Measurements from ENCODE around the gene THRB.

The THRB gene

GRCh38 chr3:24211381-24211780, 283.3 kb downstream of the THRB start:
- no peaks in the 10 kb centered on the region for H3K79me1 ChIP-seq (ENCODE audit: low read depth, low read length)
- H3K27me3 ChIP-seq (ENCODE audit: control insufficient read depth in 3 of 3, insufficient read depth in 3 of 3, low read depth in 1 of 3, low read length in 3 of 3): no peaks in the 10 kb centered on the region
- H2BK15ac ChIP-seq (ENCODE audit: low read length): no peak overlapping the region
- no peak overlapping the region for H3K4ac ChIP-seq (ENCODE audit: low read length)
- no peak overlapping the region for H3K14ac ChIP-seq (ENCODE audit: low read length)
- no peak overlapping the region for H3K18ac ChIP-seq (ENCODE audit: low read length)
- H2AFZ ChIP-seq (ENCODE audit: low read length): no peak overlapping the region
- no peak overlapping the region for H2BK12ac ChIP-seq (ENCODE audit: low read length)
- H3K23ac ChIP-seq (ENCODE audit: low read depth, low read length, poor library complexity): no peak overlapping the region
- no peak overlapping the region for H3K4me3 ChIP-seq (ENCODE audit: low read length in 2 of 2)
- no peak overlapping the region for H2BK120ac ChIP-seq (ENCODE audit: low read depth, low read length)
- H2BK5ac ChIP-seq (ENCODE audit: low read length): no peak overlapping the region
- H3K27ac ChIP-seq (replicated peaks; ENCODE audit: low read length): no peak overlapping the region
- no peak for DNase-seq (ENCODE audit: low spot score)
- no peaks in the 10 kb centered on the region for H3K9me3 ChIP-seq (replicated peaks in 1 of 2; ENCODE audit: control insufficient read depth in 2 of 2, insufficient read depth in 1 of 2, low read depth in 1 of 2, low read length in 2 of 2)
- no peak overlapping the region for H3K4me2 ChIP-seq (ENCODE audit: insufficient read depth, low read length, poor library complexity, severe bottlenecking)
- no CpG with 5 or more reads among the region's 3 CpGs for WGBS, 2 donors (ENCODE audit: extremely low coverage in 2 of 2, insufficient read length in 2 of 2, insufficient replicate concordance in 1 of 2)
- no peak overlapping the region for H4K8ac ChIP-seq (ENCODE audit: low read depth, low read length)
- no peak overlapping the region for H3K9ac ChIP-seq (ENCODE audit: low read depth, low read length, poor library complexity)
- H2AK5ac ChIP-seq (ENCODE audit: low read depth, low read length): no peak overlapping the region
- no peaks in the 10 kb centered on the region for H3K36me3 ChIP-seq (replicated peaks in 1 of 2; ENCODE audit: control insufficient read depth in 2 of 2, insufficient read depth in 2 of 2, low read length in 2 of 2)
- H3K4me1 ChIP-seq (ENCODE audit: control insufficient read depth in 2 of 2, insufficient read depth in 1 of 2, low read depth in 1 of 2, low read length in 2 of 2): no peaks in the 10 kb centered on the region
- no peak overlapping the region for H4K91ac ChIP-seq (ENCODE audit: low read depth, low read length, poor library complexity)

GRCh38 chr3:24202071-24202470, 292.6 kb downstream of the THRB start:
- Histone ChIP-seq H3K79me1 (ENCODE audit: low read depth, low read length) (no peaks in the 10 kb centered on the region), H2BK15ac (ENCODE audit: low read length) (no peak overlapping the region), H3K4ac (ENCODE audit: low read length) (no peak overlapping the region), H4K8ac (ENCODE audit: low read depth, low read length) (no peak overlapping the region), H2AFZ (ENCODE audit: low read length) (no peak overlapping the region), H2AK5ac (ENCODE audit: low read depth, low read length) (no peak overlapping the region), H3K9me3 (replicated peaks in 1 of 2; ENCODE audit: control insufficient read depth in 2 of 2, insufficient read depth in 1 of 2, low read depth in 1 of 2, low read length in 2 of 2) (no peaks in the 10 kb centered on the region), H3K4me2 (ENCODE audit: insufficient read depth, low read length, poor library complexity, severe bottlenecking) (no peak overlapping the region), H2BK5ac (ENCODE audit: low read length) (no peak overlapping the region), H3K4me1 (ENCODE audit: control insufficient read depth in 2 of 2, insufficient read depth in 1 of 2, low read depth in 1 of 2, low read length in 2 of 2) (no peaks in the 10 kb centered on the region), H3K4me3 (ENCODE audit: low read length in 2 of 2) (no peak overlapping the region), H3K36me3 (replicated peaks in 1 of 2; ENCODE audit: control insufficient read depth in 2 of 2, insufficient read depth in 2 of 2, low read length in 2 of 2) (no peaks in the 10 kb centered on the region), H3K27ac (replicated peaks; ENCODE audit: low read length) (no peak overlapping the region), H3K23ac (ENCODE audit: low read depth, low read length, poor library complexity) (no peak overlapping the region), H3K27me3 (ENCODE audit: control insufficient read depth in 3 of 3, insufficient read depth in 3 of 3, low read depth in 1 of 3, low read length in 3 of 3) (no peaks in the 10 kb centered on the region), H2BK12ac (ENCODE audit: low read length) (no peak overlapping the region), H4K91ac (ENCODE audit: low read depth, low read length, poor library complexity) (no peak overlapping the region), H2BK120ac (ENCODE audit: low read depth, low read length) (no peak overlapping the region), H3K9ac (ENCODE audit: low read depth, low read length, poor library complexity) (no peak overlapping the region), H3K14ac (ENCODE audit: low read length) (no peak overlapping the region), H3K18ac (ENCODE audit: low read length) (no peak overlapping the region)
- WGBS, 2 donors (ENCODE audit: extremely low coverage in 2 of 2, insufficient read length in 2 of 2, insufficient replicate concordance in 1 of 2): no CpG with 5 or more reads among the region's 2 CpGs
- DNase-seq (ENCODE audit: low spot score): no peak

- Histone ChIP-seq H2AFZ (ENCODE audit: low read length) (no peak overlapping the region), H3K4me2 (ENCODE audit: insufficient read depth, low read length, poor library complexity, severe bottlenecking) (no peak overlapping the region), H3K27ac (replicated peaks; ENCODE audit: low read length) (no peak overlapping the region), H2AK5ac (ENCODE audit: low read depth, low read length) (no peak overlapping the region), H2BK120ac (ENCODE audit: low read depth, low read length) (no peak overlapping the region), H3K4me1 (ENCODE audit: control insufficient read depth in 2 of 2, insufficient read depth in 1 of 2, low read depth in 1 of 2, low read length in 2 of 2) (no peaks in the 10 kb centered on the region), H4K8ac (ENCODE audit: low read depth, low read length) (no peak overlapping the region), H3K23ac (ENCODE audit: low read depth, low read length, poor library complexity) (no peak overlapping the region), H3K36me3 (replicated peaks in 1 of 2; ENCODE audit: control insufficient read depth in 2 of 2, insufficient read depth in 2 of 2, low read length in 2 of 2) (no peaks in the 10 kb centered on the region), H4K91ac (ENCODE audit: low read depth, low read length, poor library complexity) (no peak overlapping the region), H3K9ac (ENCODE audit: low read depth, low read length, poor library complexity) (no peak overlapping the region), H3K4ac (ENCODE audit: low read length) (no peak overlapping the region), H3K18ac (ENCODE audit: low read length) (no peak overlapping the region), H2BK15ac (ENCODE audit: low read length) (no peak overlapping the region), H2BK5ac (ENCODE audit: low read length) (no peak overlapping the region), H3K14ac (ENCODE audit: low read length) (no peak overlapping the region), H3K9me3 (replicated peaks in 1 of 2; ENCODE audit: control insufficient read depth in 2 of 2, insufficient read depth in 1 of 2, low read depth in 1 of 2, low read length in 2 of 2) (no peaks in the 10 kb centered on the region), H3K79me1 (ENCODE audit: low read depth, low read length) (no peaks in the 10 kb centered on the region), H3K4me3 (ENCODE audit: low read length in 2 of 2) (no peak overlapping the region), H3K27me3 (ENCODE audit: control insufficient read depth in 3 of 3, insufficient read depth in 3 of 3, low read depth in 1 of 3, low read length in 3 of 3) (no peaks in the 10 kb centered on the region), H2BK12ac (ENCODE audit: low read length) (no peak overlapping the region)
- DNase-seq (ENCODE audit: low spot score): no peak
- no CpG with 5 or more reads among the region's 1 CpG for WGBS, 2 donors (ENCODE audit: extremely low coverage in 2 of 2, insufficient read length in 2 of 2, insufficient replicate concordance in 1 of 2)
Observed at GRCh38 chr3:24201301-24201700, 293.3 kb downstream of the THRB start.

GRCh38 chr3:24199775-24200247, 294.8 kb downstream of the THRB start:
- WGBS, 2 donors (ENCODE audit: extremely low coverage in 2 of 2, insufficient read length in 2 of 2, insufficient replicate concordance in 1 of 2): no CpG with 5 or more reads among the region's 5 CpGs
- Histone ChIP-seq H2AFZ (ENCODE audit: low read length) (no peak overlapping the region), H2AK5ac (ENCODE audit: low read depth, low read length) (no peak overlapping the region), H4K8ac (ENCODE audit: low read depth, low read length) (no peak overlapping the region), H2BK12ac (ENCODE audit: low read length) (no peak overlapping the region), H3K4me1 (ENCODE audit: control insufficient read depth in 2 of 2, insufficient read depth in 1 of 2, low read depth in 1 of 2, low read length in 2 of 2) (no peaks in the 10 kb centered on the region), H2BK120ac (ENCODE audit: low read depth, low read length) (no peak overlapping the region), H3K4me3 (ENCODE audit: low read length in 2 of 2) (no peak overlapping the region), H4K91ac (ENCODE audit: low read depth, low read length, poor library complexity) (no peak overlapping the region), H3K9me3 (replicated peaks in 1 of 2; ENCODE audit: control insufficient read depth in 2 of 2, insufficient read depth in 1 of 2, low read depth in 1 of 2, low read length in 2 of 2) (no peaks in the 10 kb centered on the region), H3K4me2 (ENCODE audit: insufficient read depth, low read length, poor library complexity, severe bottlenecking) (no peak overlapping the region), H3K27me3 (ENCODE audit: control insufficient read depth in 3 of 3, insufficient read depth in 3 of 3, low read depth in 1 of 3, low read length in 3 of 3) (no peaks in the 10 kb centered on the region), H3K27ac (replicated peaks; ENCODE audit: low read length) (no peak overlapping the region), H2BK5ac (ENCODE audit: low read length) (no peak overlapping the region), H3K23ac (ENCODE audit: low read depth, low read length, poor library complexity) (no peak overlapping the region), H2BK15ac (ENCODE audit: low read length) (no peak overlapping the region), H3K18ac (ENCODE audit: low read length) (no peak overlapping the region), H3K4ac (ENCODE audit: low read length) (no peak overlapping the region), H3K36me3 (replicated peaks in 1 of 2; ENCODE audit: control insufficient read depth in 2 of 2, insufficient read depth in 2 of 2, low read length in 2 of 2) (no peaks in the 10 kb centered on the region), H3K79me1 (ENCODE audit: low read depth, low read length) (no peaks in the 10 kb centered on the region), H3K9ac (ENCODE audit: low read depth, low read length, poor library complexity) (no peak overlapping the region), H3K14ac (ENCODE audit: low read length) (no peak overlapping the region)
- no peak for DNase-seq (ENCODE audit: low spot score)
